ENCODE results near the gene ZP2. TPM values are rescaled to one million over a fixed set of nuclear protein-coding genes. Genes with fewer than 3 reads are reported as not detected.
"Not testable (repeated sequence)": the region's sequence is repeated elsewhere in the genome, so short reads cannot be mapped to it uniquely, and the experiment has no call there.

Gene ZP2
- total RNA-seq, 1 donor from 2014 or later, result 0.09 TPM

DNA sequence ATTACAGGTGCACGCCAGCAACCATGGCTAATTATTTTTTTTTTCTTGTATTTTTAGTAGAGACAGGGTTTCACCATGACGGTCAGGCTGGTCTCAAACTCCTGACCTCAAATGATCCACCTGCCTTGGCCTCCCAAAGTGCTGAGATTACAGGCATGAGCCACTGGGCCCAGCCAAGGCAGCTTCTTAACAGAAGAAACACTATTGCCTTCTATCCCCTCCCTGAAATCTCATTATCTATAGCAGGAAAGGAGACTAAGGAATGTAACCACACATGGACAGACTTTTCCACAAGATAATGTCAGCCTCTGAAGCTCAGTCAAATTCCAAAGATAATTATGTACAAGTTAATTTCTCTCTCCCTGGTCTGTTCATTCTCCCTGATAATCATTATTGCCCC is 5.7 kb upstream of the ZP2 start:
- DNase-seq (ENCODE audit: low spot score), result no peak

DNA sequence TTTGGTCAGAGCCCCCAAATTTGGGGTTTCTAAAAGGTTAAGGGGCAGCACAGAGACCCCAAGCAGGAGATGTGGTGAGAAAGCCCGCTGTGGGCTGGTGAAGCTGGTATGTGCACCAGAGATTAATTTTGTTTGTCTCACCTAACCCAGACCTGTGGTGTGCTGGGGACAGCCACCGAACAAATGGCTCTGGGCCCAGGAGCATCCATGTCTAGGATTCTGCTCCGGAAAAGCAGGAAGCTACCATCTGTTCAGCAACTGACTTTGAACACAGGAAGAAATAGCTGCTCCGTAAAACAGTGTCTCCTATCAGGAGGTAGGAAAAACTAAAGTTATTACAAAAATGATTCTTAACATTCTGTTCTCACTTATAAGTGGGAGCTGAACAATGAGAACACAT is 2.7 kb upstream of the ZP2 start:
- no peak for DNase-seq (ENCODE audit: low spot score)

DNA sequence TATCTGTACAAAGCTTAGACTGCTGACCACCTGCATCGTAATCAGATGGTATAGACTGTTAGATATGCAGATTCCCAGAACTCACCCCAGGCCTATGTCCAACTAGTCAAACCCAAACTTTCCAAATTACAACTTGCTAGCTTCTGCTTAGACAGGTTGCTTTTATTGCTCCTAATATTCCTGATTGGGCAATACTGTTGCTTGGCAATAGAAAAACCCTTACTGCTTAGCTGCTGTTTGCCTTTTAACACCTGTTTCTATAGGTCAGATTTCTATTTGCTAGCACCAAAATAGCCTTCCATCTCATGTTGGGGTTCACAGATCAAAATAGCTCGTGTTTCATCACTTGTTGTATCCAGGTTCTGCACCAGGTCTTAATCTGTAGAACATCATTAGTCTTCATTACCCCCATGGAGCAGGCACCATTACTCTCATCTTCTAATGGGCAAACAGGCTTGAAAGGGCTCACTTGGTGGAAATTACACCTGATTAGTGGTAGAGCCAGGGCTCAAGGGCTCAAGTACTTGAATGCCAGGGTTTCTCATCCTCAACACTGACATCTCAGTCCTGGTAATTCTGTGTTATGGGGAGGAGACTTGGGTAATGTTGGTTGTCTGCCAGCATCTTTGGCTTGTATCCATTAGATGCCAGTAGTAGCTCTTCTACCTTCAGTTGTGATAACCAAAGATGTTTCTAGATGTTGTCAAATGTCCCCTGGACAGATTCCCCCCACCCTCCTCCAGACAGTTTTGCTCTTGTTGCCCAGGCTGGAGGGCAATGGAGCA is 2.7 kb downstream of the ZP2 start:
- DNase-seq (ENCODE audit: low spot score), result no peak

DNA sequence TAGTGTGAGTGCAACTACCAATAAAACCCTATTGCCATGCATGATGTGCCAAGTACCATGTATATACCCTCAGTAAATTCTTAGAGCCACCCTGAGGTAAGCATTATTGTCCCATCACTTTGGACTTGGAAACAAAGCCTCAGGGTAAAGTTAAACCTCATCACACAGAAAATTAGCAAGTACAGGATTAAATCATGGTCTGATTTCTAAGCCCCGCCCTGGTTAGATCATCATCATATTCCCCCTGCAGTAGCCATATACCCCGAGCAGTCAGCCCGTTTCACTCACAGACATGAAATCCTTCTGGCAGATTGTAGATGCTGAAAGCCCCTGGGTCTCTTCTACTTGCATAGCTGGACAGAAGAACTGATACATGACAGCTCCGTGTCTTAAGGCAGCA is 4.8 kb downstream of the ZP2 start:
- DNase-seq (ENCODE audit: low spot score), result no peak

DNA sequence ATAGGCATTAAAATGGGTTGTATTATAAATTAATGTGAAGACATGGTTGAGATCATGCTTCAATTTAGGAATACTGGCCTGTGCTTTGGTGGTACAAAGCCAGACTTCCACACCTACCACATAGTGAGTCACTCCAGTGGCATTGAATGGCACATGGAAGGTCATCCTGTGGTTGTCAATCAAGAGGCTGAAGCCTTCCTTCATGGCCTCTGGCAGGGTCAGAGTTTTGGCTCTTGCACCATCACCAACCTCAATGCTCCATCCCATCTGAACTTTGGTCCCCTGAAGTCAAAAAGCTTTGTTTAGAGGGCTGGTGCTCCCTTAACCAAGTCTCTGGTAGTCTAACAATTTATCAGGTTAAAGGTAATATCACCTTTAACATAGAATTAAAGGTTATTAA is 6.1 kb downstream of the ZP2 start:
- DNase-seq (ENCODE audit: low spot score), result no peak

DNA sequence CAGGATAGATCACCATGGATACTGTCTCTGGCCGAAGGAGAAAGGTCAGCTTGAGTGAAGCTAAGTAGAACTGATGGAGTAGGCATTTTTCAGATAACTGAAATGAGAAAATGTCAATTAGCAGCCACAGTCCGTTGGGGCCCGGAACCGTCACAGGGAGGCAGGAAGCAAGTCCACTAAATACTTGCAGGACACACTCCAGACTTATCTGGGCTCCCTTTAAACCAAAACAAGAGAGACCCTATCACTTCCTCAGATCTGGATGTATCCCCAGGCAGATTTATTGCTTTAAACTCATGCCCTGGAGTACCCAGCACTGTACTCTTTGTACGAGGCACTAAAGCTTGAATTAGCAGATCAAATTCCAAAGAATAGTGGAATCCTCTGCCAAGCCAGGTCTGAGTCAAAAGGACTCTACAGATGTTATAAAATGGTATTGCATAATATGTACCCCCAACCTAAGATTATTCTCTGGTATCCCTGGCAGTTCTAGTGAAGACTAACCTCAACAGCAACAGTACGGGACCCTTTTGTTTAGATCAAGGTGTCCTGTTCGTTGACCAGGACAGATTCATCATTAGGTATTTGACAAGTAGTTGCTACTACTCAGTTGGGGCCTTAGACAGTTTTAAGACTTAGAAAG is 8.1 kb downstream of the ZP2 start:
- DNase-seq (ENCODE audit: low spot score), result no peak

DNA sequence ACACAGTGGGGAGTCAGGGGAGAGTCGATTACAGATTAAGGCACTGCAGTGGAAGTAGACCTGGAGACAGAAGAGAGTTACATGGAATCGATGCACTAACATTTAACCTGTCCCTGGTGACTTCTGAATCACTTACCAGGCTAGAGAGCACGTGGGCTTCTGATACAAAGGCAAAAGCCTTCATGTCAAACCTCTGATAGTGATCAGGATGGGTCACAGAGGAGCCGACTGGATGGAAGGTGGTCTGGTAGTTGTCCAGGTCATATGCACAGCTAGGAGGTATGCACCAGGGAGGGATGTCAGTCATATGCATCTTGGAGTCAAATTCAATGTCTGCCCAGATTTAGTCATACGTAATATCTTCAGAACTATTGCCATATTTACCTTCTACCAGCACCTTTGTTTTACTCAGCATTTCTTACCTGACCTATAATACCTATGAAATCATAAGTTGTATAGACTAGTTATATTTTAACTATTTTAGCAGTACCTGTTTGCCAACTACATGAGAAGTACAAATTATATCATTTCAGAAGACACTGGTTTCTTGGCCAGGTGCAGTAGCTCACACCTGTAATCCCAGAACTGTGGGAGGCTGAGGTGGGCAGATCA is 11.7 kb downstream of the ZP2 start:
- DNase-seq (ENCODE audit: low spot score), result peak; percentile 20

DNA sequence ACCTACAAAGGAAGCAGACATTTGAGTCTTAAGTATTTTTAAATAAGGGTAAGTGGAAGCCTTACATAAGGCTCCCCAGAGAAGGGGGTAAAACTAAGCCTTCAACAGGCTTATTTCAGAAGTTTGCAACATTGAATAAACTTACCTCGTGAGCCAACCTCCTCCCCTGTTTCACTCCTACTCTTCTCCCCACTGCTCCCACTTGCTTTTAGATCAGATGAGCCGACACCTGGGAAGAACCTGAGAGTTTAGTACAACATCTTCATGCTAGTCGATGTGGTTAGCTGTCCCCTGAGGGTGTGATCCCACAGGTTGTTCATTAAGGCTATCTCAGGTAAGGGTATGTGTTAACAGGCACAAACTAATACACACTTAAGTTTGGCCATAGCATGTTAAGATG is 13.8 kb downstream of the ZP2 start:
- no peak for DNase-seq (ENCODE audit: low spot score)

DNA sequence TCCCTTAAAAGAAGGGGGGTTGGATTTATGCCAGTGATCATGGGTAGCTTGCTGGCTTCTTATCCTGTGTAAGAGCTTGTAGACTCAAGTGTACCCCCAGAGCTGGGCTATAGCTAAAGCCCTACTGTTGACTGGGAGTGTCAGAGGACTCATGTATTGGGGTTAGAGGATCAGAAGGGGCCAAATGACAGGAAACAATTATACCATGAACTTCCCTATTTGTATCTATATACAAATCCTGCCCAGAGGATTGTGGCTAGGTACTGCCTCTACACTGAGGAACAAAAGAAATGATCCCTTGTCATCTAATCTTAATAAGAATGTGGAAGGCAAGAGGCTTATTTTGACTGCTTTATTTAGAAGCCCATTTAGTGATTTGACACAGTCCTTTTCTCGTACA is 14.3 kb downstream of the ZP2 start:
- DNase-seq (ENCODE audit: low spot score), result no peak

DNA sequence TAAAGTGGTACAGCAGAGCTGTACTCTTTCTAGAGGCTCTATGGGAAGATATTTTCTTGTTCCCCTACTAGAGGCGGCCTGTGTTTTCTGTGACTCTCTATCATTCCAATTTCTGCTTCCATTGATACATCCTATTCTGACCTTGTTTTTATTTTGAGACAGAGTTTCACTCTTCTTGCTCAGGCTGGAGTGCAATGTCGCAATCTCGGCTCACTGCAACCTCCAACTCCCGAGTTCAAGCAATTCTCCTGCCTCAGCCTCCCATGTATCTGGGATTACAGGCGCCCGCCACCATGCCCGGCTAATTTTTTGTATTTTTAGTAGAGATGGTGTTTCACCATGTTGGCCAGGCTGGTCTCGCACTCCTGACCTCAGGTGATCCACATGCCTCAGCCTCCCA is 16.0 kb downstream of the ZP2 start:
- not testable (repeated sequence) for DNase-seq (ENCODE audit: low spot score)

DNA sequence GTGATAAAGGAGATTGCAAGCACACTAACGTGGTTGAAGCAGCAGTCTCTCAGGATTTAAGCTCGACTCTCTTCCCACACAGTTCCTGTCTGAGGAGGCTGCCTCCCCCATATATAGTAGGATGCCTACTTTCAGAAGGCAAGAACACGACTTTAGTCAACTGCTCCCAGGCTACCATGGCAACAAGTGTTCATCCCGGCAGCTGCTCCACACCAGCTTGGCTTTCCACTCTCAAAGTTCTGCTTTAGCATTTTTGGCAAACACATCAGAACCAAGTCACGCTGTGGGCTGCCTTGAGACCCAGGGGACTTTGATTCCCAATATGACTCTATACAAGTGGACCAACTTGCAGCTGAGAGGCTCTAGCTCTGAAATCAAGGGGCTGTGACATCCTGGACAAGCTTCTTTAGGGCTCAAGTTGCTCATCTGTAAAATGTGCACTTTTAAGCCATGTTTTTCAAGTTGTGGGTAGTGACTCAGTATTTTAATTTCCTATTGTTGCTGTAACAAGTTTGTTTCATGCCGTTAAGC is 16.5 kb downstream of the ZP2 start:
- DNase-seq (ENCODE audit: low spot score), result no peak

DNA sequence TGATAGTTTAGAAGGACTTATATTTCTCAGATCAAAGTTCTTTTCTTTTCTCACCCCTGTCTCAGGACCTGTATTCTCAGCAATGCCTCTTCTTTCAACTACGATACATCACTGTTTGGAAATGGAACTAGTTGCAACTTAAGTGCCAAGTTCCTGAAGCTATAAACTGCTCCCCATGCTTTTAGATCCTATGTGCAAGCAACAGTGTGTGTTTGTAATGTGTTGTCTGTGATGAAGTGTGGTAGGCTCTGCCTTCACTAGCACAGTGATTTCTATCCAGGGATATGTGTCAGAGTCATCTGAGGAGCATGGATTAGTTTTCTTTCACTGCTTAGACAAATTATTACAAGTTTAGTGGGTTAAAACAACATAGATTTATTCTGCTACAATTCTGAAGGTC is 18.4 kb downstream of the ZP2 start:
- no peak for DNase-seq (ENCODE audit: low spot score)

DNA sequence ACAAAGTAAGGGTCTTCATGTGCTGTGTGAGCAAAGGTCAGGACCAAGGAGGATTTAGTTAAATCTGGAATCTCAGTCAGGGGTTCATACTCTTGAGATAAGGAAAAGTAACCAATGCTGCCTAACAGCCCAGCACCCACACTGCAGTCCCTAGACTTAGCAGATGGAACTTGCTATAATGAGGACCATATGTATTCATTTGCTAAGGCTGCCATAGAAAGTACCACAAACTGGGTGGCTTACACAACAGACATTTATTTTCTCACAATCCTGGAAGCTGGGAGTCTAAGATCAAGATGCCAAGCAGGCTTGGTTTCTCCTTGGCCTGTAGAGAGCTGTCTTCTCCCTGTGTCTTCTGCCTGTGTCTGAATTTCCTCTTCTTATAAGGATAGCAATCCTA is 20.8 kb downstream of the ZP2 start:
- DNase-seq (ENCODE audit: low spot score), result no peak

DNA sequence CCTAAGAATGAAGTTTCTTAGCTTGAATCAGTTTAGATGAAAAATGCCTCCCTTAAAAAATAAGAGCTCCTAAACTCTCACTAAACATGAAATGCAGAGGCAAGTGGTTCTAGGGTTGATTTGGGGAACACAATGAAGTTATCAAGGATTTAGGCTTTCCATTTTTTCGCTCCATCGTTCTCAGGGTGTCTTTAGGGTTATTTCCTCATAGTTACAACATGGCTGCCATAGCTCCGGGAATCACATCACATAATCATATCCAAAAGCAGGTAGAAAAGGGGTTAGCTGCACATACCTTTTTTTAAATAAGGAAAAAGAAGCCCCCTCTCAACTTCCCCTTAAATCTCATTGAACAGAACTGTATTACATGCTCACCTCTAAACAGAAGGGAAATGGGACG is 21.4 kb downstream of the ZP2 start:
- no peak for DNase-seq (ENCODE audit: low spot score)

DNA sequence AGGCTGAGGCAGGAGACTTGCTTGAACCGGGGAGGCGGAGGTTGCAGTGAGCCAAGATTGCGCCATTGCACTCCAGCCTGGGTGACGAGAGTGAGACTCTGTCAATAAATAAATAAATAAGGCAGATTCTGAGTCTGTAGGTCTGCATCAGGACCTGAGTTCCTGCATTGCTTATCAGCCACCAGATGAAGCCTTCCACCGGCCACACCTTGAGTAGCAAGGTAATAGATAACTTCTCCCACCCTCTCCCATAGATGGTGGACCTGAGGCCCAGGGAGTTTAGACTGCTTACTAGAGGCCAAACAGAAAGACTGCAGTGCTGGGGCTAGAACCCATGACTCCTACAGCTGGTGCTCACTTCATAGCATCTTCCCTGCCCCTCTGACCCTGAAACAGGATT is 22.1 kb downstream of the ZP2 start:
- no peak for DNase-seq (ENCODE audit: low spot score)

DNA sequence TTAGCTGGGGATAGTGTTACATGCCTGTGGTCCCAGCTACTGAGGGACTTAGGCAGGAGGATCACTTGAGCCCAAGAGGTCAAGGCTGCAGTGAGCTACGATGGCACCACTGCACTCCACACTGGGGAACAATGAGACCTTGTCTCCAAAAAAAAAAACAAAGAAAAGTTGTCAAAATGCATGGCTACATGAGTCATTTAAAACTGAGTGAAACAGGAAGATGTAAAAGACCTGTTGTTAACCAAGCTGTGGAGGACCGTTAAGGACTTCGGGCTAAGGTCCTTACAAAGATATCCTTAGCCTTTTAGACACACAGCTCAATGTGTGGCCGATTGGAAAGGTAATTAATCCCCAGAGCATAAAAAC is 25.1 kb downstream of the ZP2 start:
- no peak for DNase-seq (ENCODE audit: low spot score)

DNA sequence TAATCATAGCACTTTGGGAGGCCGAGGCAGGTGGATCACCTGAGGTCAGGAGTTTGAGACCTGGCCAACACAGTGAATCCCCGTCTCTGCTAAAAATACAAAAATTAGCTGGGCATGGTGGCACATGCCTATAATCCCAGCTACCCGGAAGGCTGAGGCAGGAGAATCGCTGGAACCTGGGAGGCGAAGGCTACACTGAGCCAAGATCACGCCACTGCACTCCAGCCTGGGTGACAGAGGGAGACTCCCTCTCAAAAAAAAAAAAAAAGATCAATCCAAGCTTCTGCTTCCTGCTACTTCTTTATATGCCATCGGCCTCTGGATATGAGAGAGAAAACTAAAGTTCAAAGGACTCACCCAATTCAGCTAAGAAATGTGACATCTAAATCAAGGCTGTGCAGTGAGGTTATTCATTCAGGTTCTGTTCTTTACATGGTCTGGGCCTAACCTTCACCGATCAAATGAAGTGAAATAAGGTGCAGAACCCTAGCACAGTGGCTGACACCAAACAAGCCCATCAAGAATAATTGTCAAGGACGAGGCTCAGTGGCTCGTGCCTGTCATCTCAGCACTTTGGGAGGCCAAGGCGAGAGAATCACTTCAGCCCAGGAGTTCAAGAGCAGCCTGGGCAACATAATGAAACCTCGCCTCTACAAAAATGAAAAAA is 25.6 kb downstream of the ZP2 start:
- DNase-seq (ENCODE audit: low spot score), result peak; percentile 21

DNA sequence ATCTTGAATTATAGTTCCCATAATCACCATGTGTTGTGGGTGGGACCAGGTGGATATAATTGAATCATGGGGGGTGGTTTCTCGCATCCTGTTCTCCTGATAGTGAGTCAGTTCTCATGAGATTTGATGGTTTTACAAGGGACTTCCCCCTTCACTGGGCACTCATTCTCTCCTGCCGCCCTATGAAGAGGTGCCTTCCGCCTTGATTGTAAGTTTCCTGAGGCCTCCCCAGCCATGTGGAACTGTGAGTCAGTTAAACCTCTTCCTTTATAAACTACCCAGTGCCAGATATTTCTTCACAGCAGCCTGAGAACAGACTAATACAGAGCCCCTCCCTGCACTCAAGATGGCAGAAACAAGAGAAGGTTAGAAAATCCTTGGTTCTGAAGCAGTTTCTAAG is 26.5 kb downstream of the ZP2 start:
- no peak for DNase-seq (ENCODE audit: low spot score)

DNA sequence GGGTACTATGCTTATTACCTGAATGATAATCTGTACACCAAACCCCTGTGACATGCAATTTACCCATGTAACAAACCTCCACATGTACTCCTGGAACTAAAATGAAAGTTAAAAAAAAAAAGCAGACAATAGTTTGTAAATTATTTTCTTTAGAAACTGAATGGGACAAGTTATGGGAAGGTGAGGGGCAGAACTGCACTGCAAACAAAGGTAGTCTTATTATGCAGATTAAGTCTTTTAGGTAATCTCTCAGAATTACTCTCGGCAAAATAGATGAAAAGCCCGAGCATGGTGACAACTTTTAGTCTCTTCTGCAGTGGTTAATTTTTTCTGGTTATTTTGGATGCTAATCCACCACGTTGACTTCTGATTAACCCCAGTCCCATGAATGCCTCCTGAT is 27.4 kb downstream of the ZP2 start:
- DNase-seq (ENCODE audit: low spot score), result no peak

DNA sequence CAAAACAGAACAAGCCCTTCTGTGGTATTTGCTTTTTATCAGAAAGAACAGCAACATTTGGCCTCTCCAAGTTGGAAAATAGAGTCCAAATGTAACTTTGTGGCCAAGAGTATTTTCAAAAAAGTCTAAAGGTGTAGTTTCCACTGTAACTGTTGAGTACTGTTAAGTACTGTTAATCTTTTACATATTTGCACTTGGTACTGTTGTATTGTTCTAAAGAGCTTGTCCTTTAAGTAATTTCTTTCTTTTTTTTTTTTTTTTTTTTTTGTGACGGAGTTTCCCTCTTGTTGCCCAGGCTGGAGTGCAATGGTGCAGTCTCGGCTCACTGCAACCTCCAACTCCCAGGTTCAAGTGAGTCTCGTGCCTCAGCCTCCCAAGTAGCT is 31.4 kb downstream of the ZP2 start:
- DNase-seq (ENCODE audit: low spot score), result no peak

DNA sequence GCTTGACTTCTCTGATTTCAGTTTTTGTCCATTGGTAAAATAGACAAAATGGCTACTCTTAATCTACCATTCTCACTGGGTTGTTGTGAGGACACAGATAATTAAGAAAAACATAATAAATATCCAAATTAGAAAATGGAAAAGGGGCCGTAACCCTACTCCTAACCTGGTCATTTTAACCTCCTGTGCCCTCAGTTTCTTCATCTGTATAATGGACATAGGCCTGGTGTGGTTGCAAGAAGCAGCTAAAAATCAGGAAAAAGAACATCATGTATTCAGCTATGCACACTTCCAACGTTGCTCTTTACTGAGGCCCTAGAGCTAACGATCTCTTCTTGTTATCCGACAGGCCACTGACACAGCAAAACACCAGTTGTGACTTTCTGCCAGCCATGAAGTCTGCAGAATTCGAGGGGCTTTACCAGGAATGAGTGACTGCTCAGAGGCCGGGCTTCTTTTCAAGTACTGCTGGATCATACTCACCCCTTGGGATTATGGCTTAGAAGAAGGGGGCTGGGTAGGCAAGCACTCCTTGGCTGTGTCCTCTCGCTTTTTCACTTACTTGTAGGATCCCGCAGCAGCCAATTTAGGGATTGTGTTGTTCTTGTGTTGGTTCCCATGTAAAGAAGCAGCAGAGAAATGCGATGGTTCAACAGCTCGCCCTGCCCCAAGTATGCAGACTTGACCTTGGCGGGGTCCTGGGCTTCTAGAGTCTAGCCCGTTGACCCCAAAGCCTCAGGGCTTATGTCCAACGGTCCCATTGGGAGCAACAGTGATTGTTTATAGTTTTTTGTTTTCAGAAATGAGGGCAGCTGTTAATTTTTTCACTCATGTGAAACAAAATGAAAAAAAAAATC is 32.0 kb downstream of the ZP2 start:
- no peak for DNase-seq (ENCODE audit: low spot score)

DNA sequence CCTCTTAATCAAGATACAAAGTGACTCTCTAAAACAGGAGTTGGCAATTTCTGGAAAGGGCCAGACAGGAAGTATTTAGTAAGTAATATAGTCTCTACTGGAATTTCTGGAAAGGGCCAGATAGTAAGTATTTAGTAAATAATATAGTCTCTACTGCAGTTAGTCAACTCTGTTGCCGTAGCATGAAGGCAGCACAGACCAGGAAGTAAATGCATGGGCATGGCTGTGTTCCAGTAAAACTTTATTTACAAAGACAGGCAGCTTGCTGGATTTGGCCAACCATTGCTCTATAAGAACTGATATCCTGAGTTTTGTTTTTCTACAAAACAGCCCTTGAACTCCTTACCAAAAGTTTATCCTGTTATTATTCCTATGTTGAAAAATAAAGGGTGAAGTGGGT is 36.0 kb downstream of the ZP2 start:
- DNase-seq (ENCODE audit: low spot score), result no peak

Data from mucosa of gallbladder (tissue), 1 donor.